CD4-positive, CD25-positive, alpha-beta regulatory T cell (primary cell): Measurements from ENCODE around the gene KLHL6. TPM values are rescaled to one million over a fixed set of nuclear protein-coding genes. Genes with fewer than 3 reads are reported as not detected.

ENCODE experiments used
- ATAC-seq, 2 donors: fragments of 150-1000 bp; cut with Tn5 transposase; one replicate each; pipeline ENCODE4 v1.10.0; 2021; ENCODE audit warnings: low read depth in 2 of 2, moderate number of reproducible peaks in 2 of 2, moderate library complexity in 1 of 2
- DNase-seq, 3 donors: peaks; one replicate each; pipeline versions ENCODE4 v3.0.0 to v3.0.0-alpha.2; 2012 to 2022; ENCODE audit warnings: mixed read lengths in 1 of 3
- H3K27ac ChIP-seq: one replicate; pipeline ENCODE4 v1.7.0; 2013; ENCODE audit warnings: mild to moderate bottlenecking, low read length; ENCODE audit not compliant: insufficient read depth, poor library complexity, severe bottlenecking
- H3K27me3 ChIP-seq: one replicate; pipeline ENCODE4 v1.7.0; 2013; ENCODE audit warnings: low read length; ENCODE audit not compliant: control insufficient read depth, insufficient read depth
- H3K36me3 ChIP-seq: one replicate; pipeline ENCODE4 v1.7.0; 2013; ENCODE audit warnings: mild to moderate bottlenecking, low read length, moderate library complexity; ENCODE audit not compliant: control insufficient read depth, insufficient read depth
- H3K4me1 ChIP-seq: 2 replicates; pipeline ENCODE4 v1.7.0; 2013; ENCODE audit warnings: mild to moderate bottlenecking, low read length; ENCODE audit not compliant: insufficient read depth, control insufficient read depth, poor library complexity, severe bottlenecking
- H3K4me3 ChIP-seq: one replicate; pipeline ENCODE4 v1.7.0; 2013; ENCODE audit warnings: low read depth, mild to moderate bottlenecking, low read length, moderate library complexity
- H3K9me3 ChIP-seq, 2 experiments: 1 replicate in 1 of 2; 2 replicates in 1 of 2; pipeline ENCODE4 v1.7.0; 2013; ENCODE audit warnings: low read length in 2 of 2, mild to moderate bottlenecking in 1 of 2, moderate library complexity in 1 of 2; ENCODE audit not compliant: control insufficient read depth in 2 of 2
- H3K27ac Mint-ChIP-seq, 3 donors: one replicate each; pipeline ENCODE4 v1.8.0; 2020 to 2022; ENCODE audit warnings: mild to moderate bottlenecking in 3 of 3, mixed read lengths in 3 of 3, moderate library complexity in 2 of 3
- H3K27me3 Mint-ChIP-seq: one replicate; pipeline ENCODE4 v1.8.0; 2022; ENCODE audit warnings: mild to moderate bottlenecking, mixed read lengths
- H3K36me3 Mint-ChIP-seq: one replicate; pipeline ENCODE4 v1.8.0; 2020; ENCODE audit warnings: mixed read lengths
- H3K4me1 Mint-ChIP-seq, 4 donors: one replicate each; pipeline ENCODE4 v1.8.0; 2020 to 2022; ENCODE audit warnings: mixed read lengths in 4 of 4, mild to moderate bottlenecking in 1 of 4
- H3K4me3 Mint-ChIP-seq, 4 donors: one replicate each; pipeline ENCODE4 v1.8.0; 2020 to 2022; ENCODE audit warnings: mild to moderate bottlenecking in 4 of 4, mixed read lengths in 4 of 4, moderate library complexity in 3 of 4
- H3K9me3 Mint-ChIP-seq, 7 donors: one replicate each; pipeline ENCODE4 v1.8.0; 2020 to 2022; ENCODE audit warnings: mixed read lengths in 7 of 7, mild to moderate bottlenecking in 3 of 7, moderate library complexity in 2 of 7
- polyA plus RNA-seq, 4 donors: library from polyadenylated mRNA; unstranded; fragments of 300-500 nt; fragmentation: Illumina TruSeq; gene quantifications; one replicate each; pipeline ENCODE4 v1.2.3, GENCODE V29; 2021
- total RNA-seq: library from RNA; stranded (reverse); gene quantifications from one replicate; pipeline ENCODE4 v1.2.3, GENCODE V29; 2022

KLHL6 gene
- total and polyA plus RNA-seq, 5 donors from 2014 or later: 17.8 to 48.2 (median 20.4) TPM

DNA sequence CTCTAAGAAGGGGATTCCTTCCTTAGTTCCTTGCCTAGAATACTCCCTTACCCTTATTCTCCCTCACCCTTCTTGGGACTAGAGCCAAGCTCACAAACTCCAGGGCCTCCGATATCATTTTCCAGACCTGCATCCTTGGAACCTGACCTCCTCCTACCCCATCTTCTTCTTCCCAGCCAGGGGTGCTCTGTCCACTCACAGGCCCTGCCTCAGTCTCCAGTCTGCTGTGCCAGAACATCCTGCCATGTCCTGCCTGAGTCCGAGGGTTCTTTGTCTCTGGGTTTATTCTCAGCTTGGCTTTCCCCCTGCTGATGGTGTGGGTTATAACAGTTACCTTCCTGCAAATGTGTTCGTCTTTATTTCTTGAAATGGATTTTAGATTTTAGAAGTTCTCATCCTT, 67.2 kb downstream of the KLHL6 start:
- H3K36me3 ChIP-seq: peaks cover 39% of the 10 kb centered on the region
- Mint-ChIP-seq H3K9me3 (no peaks in the 10 kb centered on the region), H3K4me3 (no peak overlapping the region), H3K4me1 (peaks cover 5 to 7% (median 6%) of the 10 kb centered on the region in 4 donors), H3K27ac (peak overlapping the region; percentile 1 to 32 (median 15)), H3K36me3 (peaks cover 30% of the 10 kb centered on the region), H3K27me3 (no peaks in the 10 kb centered on the region)
- ATAC-seq: no peak
- H3K4me3 ChIP-seq: no peak overlapping the region
- no peaks in the 10 kb centered on the region for H3K27me3 ChIP-seq
- H3K9me3 ChIP-seq: no peaks in the 10 kb centered on the region
- no peaks in the 10 kb centered on the region for H3K4me1 ChIP-seq
- no peak overlapping the region for H3K27ac ChIP-seq
- no peak for DNase-seq

- peaks cover 5 to 6% (median 5%) of the 10 kb centered on the region in 4 donors for H3K4me1 Mint-ChIP-seq
- H3K4me3 ChIP-seq: no peak overlapping the region
- no peaks in the 10 kb centered on the region for H3K9me3 Mint-ChIP-seq
- H3K36me3 ChIP-seq: peaks cover 34% of the 10 kb centered on the region
- peak overlapping the region; percentile 16 for H3K27ac ChIP-seq
- peak overlapping the region in 1 of 3 donors; percentile 1 for H3K27ac Mint-ChIP-seq
- no peaks in the 10 kb centered on the region for H3K27me3 ChIP-seq
- no peaks in the 10 kb centered on the region for H3K4me1 ChIP-seq
- no peak overlapping the region for H3K4me3 Mint-ChIP-seq
- no peaks in the 10 kb centered on the region for H3K9me3 ChIP-seq
- no peaks in the 10 kb centered on the region for H3K27me3 Mint-ChIP-seq
- DNase-seq (no peak), ATAC-seq (no peak)
- H3K36me3 Mint-ChIP-seq: peaks cover 26% of the 10 kb centered on the region
Observed at GRCh38 chr3:183487896-183488295, 67.6 kb downstream of the KLHL6 start.

- H3K27ac Mint-ChIP-seq: peak overlapping the region in 2 of 3 donors; percentile 2 to 9
- no peak for ATAC-seq
Observed at GRCh38 chr3:183487016-183487415, 68.5 kb downstream of the KLHL6 start.

DNA sequence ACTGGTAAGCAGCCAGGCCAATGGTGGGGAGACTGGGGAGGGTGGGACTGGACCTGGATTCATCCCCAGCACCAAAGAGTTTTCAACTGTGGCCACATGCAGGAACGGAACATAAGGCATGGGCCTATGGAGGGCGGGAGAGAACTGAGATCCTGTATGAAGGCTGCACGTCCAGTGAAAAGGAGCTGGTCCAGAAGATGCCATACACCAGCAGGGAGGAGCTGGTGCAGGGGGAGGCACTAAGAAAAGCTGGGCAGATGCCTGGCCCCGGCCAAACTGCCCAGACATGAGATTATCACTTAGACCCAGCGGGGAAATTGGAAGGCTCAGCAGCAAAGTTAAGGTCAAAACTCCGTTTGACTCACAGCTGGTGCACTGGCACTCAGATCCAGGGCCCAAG, 69.0 kb downstream of the KLHL6 start:
- no peak overlapping the region for H3K27ac ChIP-seq
- no peaks in the 10 kb centered on the region for H3K27me3 ChIP-seq
- Mint-ChIP-seq H3K9me3 (no peaks in the 10 kb centered on the region), H3K36me3 (peaks cover 14% of the 10 kb centered on the region), H3K4me1 (peaks cover 5 to 6% (median 5%) of the 10 kb centered on the region in 4 donors), H3K27me3 (no peaks in the 10 kb centered on the region), H3K4me3 (no peak overlapping the region), H3K27ac (peak overlapping the region in 2 of 3 donors; percentile 73 to 77)
- H3K4me3 ChIP-seq: no peak overlapping the region
- DNase-seq (no peak), ATAC-seq (no peak)
- no peaks in the 10 kb centered on the region for H3K4me1 ChIP-seq
- peaks cover 20% of the 10 kb centered on the region for H3K36me3 ChIP-seq
- no peaks in the 10 kb centered on the region for H3K9me3 ChIP-seq

More at GRCh38 chr3:183487016-183487415, 68.5 kb downstream of the KLHL6 start:
- no peak overlapping the region for H3K4me3 ChIP-seq
- peaks cover 25% of the 10 kb centered on the region for H3K36me3 ChIP-seq
- peaks cover 17% of the 10 kb centered on the region for H3K36me3 Mint-ChIP-seq
- no peaks in the 10 kb centered on the region for H3K4me1 ChIP-seq
- H3K4me3 Mint-ChIP-seq: no peak overlapping the region
- no peaks in the 10 kb centered on the region for H3K27me3 Mint-ChIP-seq
- no peaks in the 10 kb centered on the region for H3K27me3 ChIP-seq
- DNase-seq: no peak
- H3K9me3 Mint-ChIP-seq: no peaks in the 10 kb centered on the region
- no peak overlapping the region for H3K27ac ChIP-seq
- peaks cover 5 to 6% (median 5%) of the 10 kb centered on the region in 4 donors for H3K4me1 Mint-ChIP-seq
- H3K9me3 ChIP-seq: no peaks in the 10 kb centered on the region

- peak overlapping the region in 2 of 3 donors; percentile 52 to 75 for H3K27ac Mint-ChIP-seq
- H3K27me3 ChIP-seq: no peaks in the 10 kb centered on the region
- peaks cover 1 to 6% (median 5%) of the 10 kb centered on the region in 4 donors for H3K4me1 Mint-ChIP-seq
- H3K4me1 ChIP-seq: no peaks in the 10 kb centered on the region
- H3K4me3 ChIP-seq: no peak overlapping the region
- no peaks in the 10 kb centered on the region for H3K9me3 Mint-ChIP-seq
- DNase-seq (no peak), ATAC-seq (no peak)
- peaks cover 9% of the 10 kb centered on the region for H3K36me3 Mint-ChIP-seq
- no peaks in the 10 kb centered on the region for H3K9me3 ChIP-seq
- peaks cover 1% of the 10 kb centered on the region for H3K27me3 Mint-ChIP-seq
- peaks cover 12% of the 10 kb centered on the region for H3K36me3 ChIP-seq
- no peak overlapping the region for H3K27ac ChIP-seq
- H3K4me3 Mint-ChIP-seq: no peak overlapping the region
Observed at GRCh38 chr3:183485585-183485984, 69.9 kb downstream of the KLHL6 start.

- peak overlapping the region; percentile 43 to 75 (median 52) for H3K27ac Mint-ChIP-seq
- H3K4me1 ChIP-seq: no peaks in the 10 kb centered on the region
Observed at GRCh38 chr3:183485093-183485492, 70.4 kb downstream of the KLHL6 start.

GRCh38 chr3:183484431-183485075, 71.0 kb downstream of the KLHL6 start:
- no peak for ATAC-seq
- H3K4me3 Mint-ChIP-seq: no peak overlapping the region
- H3K36me3 ChIP-seq: peaks cover 8% of the 10 kb centered on the region
- no peak overlapping the region for H3K4me3 ChIP-seq
- H3K4me1 Mint-ChIP-seq: peaks cover 0 to 8% (median 3%) of the 10 kb centered on the region in 4 donors
- no peaks in the 10 kb centered on the region for H3K9me3 ChIP-seq
- H3K36me3 Mint-ChIP-seq: peaks cover 5% of the 10 kb centered on the region
- H3K27ac Mint-ChIP-seq: peak overlapping the region; percentile 43 to 52 (median 51)
- no peaks in the 10 kb centered on the region for H3K4me1 ChIP-seq
- H3K27me3 Mint-ChIP-seq: peaks cover 5% of the 10 kb centered on the region
- H3K27ac ChIP-seq: no peak overlapping the region
- H3K27me3 ChIP-seq: no peaks in the 10 kb centered on the region
- no peaks in the 10 kb centered on the region for H3K9me3 Mint-ChIP-seq
- no peak for DNase-seq

More at GRCh38 chr3:183485093-183485492, 70.4 kb downstream of the KLHL6 start:
- Histone ChIP-seq H3K4me3 (no peak overlapping the region), H3K27me3 (no peaks in the 10 kb centered on the region), H3K36me3 (peaks cover 12% of the 10 kb centered on the region), H3K9me3 (no peaks in the 10 kb centered on the region), H3K27ac (no peak overlapping the region)
- no peaks in the 10 kb centered on the region for H3K9me3 Mint-ChIP-seq
- H3K36me3 Mint-ChIP-seq: peaks cover 9% of the 10 kb centered on the region
- H3K4me3 Mint-ChIP-seq: no peak overlapping the region
- no peak for ATAC-seq
- no peak for DNase-seq
- H3K4me1 Mint-ChIP-seq: peaks cover 0 to 8% (median 5%) of the 10 kb centered on the region in 4 donors
- H3K27me3 Mint-ChIP-seq: peaks cover 5% of the 10 kb centered on the region

DNA sequence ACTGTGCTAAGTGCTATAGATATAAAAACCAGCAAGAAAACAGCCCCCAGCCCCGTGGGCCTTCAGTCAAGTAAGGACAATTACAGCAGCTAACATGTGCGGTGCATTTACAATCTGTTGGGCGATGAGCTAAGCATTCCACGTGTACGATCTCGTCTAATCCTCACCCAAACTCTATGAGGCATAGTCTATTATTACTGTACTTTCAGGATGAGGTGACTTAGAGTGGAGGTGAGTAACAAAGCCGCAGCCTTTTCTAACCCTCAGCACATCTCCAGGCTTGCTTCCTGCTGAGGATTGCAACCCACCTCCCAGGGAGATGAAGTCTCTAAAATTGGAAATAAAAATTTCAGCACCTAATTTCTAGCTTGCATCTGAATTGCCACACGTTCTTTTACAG, 73.9 kb downstream of the KLHL6 start:
- no peaks in the 10 kb centered on the region for H3K36me3 ChIP-seq
- Mint-ChIP-seq H3K4me1 (peaks cover 0 to 8% (median 2%) of the 10 kb centered on the region in 4 donors), H3K9me3 (no peaks in the 10 kb centered on the region), H3K27me3 (peaks cover 8% of the 10 kb centered on the region), H3K27ac (no peak overlapping the region), H3K4me3 (no peak overlapping the region), H3K36me3 (no peaks in the 10 kb centered on the region)
- H3K9me3 ChIP-seq: no peaks in the 10 kb centered on the region
- H3K4me3 ChIP-seq: no peak overlapping the region
- ATAC-seq (no peak), DNase-seq (peak in 1 of 3 donors; percentile 7)
- no peak overlapping the region for H3K27ac ChIP-seq
- H3K4me1 ChIP-seq: no peaks in the 10 kb centered on the region
- no peaks in the 10 kb centered on the region for H3K27me3 ChIP-seq
